B cell (primary cell): Measurements from ENCODE around the gene BRMS1. TPM values are rescaled to one million over a fixed set of nuclear protein-coding genes. Genes with fewer than 3 reads are reported as not detected.

Experiments
- ATAC-seq: fragments of 200-7000 bp; cut with Tn5 transposase; one replicate; pipeline ENCODE4 v1.10.0; 2021; ENCODE audit warnings: low read depth, mild to moderate bottlenecking, moderate number of reproducible peaks, moderate library complexity
- CTCF ChIA-PET: fragments of 350-600 bp; sonication (Branson Sonifier 250); formaldehyde crosslinking; loops from one replicate; lab custom pipeline; 2021; ENCODE audit warnings: antibody characterized with exemption, inconsistent platforms; lab: Charles Lee
- POLR2A ChIA-PET: fragments of 350-600 bp; sonication (Branson Sonifier 250); formaldehyde crosslinking; loops from one replicate; lab custom pipeline; 2021; ENCODE audit warnings: antibody characterized with exemption; lab: Charles Lee
- DNase-seq: peaks from one replicate; pipeline ENCODE4 v3.0.0; 2013
- H2AFZ ChIP-seq: 2 replicates; pipeline ENCODE4 v1.6.1; 2012; ENCODE audit warnings: mild to moderate bottlenecking, low read depth, low read length; ENCODE audit not compliant: insufficient read depth, poor library complexity, severe bottlenecking
- H3K27ac ChIP-seq, 2 donors: 1 replicate in 1 of 2; 2 replicates in 1 of 2; pipeline ENCODE4 v1.5.1; 2012 to 2013; ENCODE audit warnings: low read length in 2 of 2, mild to moderate bottlenecking in 2 of 2, moderate library complexity in 1 of 2
- H3K27me3 ChIP-seq, 4 experiments: fragments of 200-600 bp in 1 of 4; sonication (generic) in 1 of 4; replicated peaks in 1 of 4; 1 replicate in 2 of 4; 2 replicates in 2 of 4; pipeline versions ENCODE4 v1.6.1 to v1.7.0; 2013 to 2016; ENCODE audit warnings: low read length in 3 of 4, mild to moderate bottlenecking in 2 of 4, mixed read lengths in 1 of 4, moderate library complexity in 1 of 4; ENCODE audit not compliant: insufficient read depth in 4 of 4, control insufficient read depth in 3 of 4; ENCODE audit errors: control extremely low read depth in 1 of 4
- H3K36me3 ChIP-seq, 2 experiments: replicated peaks in 1 of 2; 1 replicate in 1 of 2; 2 replicates in 1 of 2; pipeline versions ENCODE4 v1.6.1 to v1.7.1; 2013; ENCODE audit warnings: low read length in 1 of 2; ENCODE audit not compliant: insufficient read depth in 2 of 2, control insufficient read depth in 1 of 2; ENCODE audit errors: control extremely low read depth in 1 of 2, extremely low read depth in 1 of 2
- H3K4me1 ChIP-seq, 2 donors: fragments of 200-600 bp in 1 of 2; sonication (generic) in 1 of 2; 1 replicate in 1 of 2; 2 replicates in 1 of 2; pipeline versions ENCODE4 v1.5.1 to v1.6.1; 2013 to 2017; ENCODE audit warnings: low read length in 2 of 2; ENCODE audit not compliant: control insufficient read depth in 2 of 2, insufficient read depth in 2 of 2
- H3K4me2 ChIP-seq: replicated peaks from 2 replicates; pipeline ENCODE3; 2012; ENCODE audit warnings: mild to moderate bottlenecking, low read depth, low read length; ENCODE audit not compliant: poor library complexity, severe bottlenecking
- H3K4me3 ChIP-seq, 5 experiments: fragments of 200-600 bp in 1 of 5; sonication (generic) in 1 of 5; 1 replicate in 3 of 5; 2 replicates in 2 of 5; pipeline versions ENCODE4 v1.5.1 to v1.7.0; 2011 to 2016; ENCODE audit warnings: low read length in 4 of 5, mild to moderate bottlenecking in 4 of 5, low read depth in 2 of 5, control low read depth in 1 of 5, moderate library complexity in 1 of 5; ENCODE audit not compliant: insufficient read depth in 1 of 5; ENCODE audit errors: control extremely low read depth in 1 of 5, extremely low read depth in 1 of 5
- H3K79me2 ChIP-seq: fragments of 200-600 bp; sonication (generic); one replicate; pipeline ENCODE4 v1.6.0; 2016; ENCODE audit warnings: low read length; ENCODE audit not compliant: control insufficient read depth, insufficient read depth
- H3K9ac ChIP-seq: fragments of 200-600 bp; sonication (generic); 2 replicates; pipeline ENCODE4 v1.6.1; 2017; ENCODE audit warnings: mild to moderate bottlenecking, low read length, moderate library complexity
- H3K9me3 ChIP-seq, 3 donors: one replicate each; pipeline versions ENCODE4 v1.6.1 to v1.7.1; 2013; ENCODE audit warnings: low read length in 2 of 3; ENCODE audit not compliant: control insufficient read depth in 2 of 3, insufficient read depth in 1 of 3; ENCODE audit errors: control extremely low read depth in 1 of 3
- H4K20me1 ChIP-seq: 2 replicates; pipeline ENCODE4 v1.6.0; 2012; ENCODE audit warnings: mild to moderate bottlenecking, low read length; ENCODE audit not compliant: insufficient read depth, control insufficient read depth, poor library complexity, severe bottlenecking
- H3K27ac Mint-ChIP-seq: one replicate; pipeline ENCODE4 v1.8.0; 2021; ENCODE audit warnings: mixed read lengths
- H3K27me3 Mint-ChIP-seq: one replicate; pipeline ENCODE4 v1.8.0; 2021; ENCODE audit warnings: mixed read lengths
- H3K4me1 Mint-ChIP-seq: one replicate; pipeline ENCODE4 v1.8.0; 2021; ENCODE audit warnings: mixed read lengths
- H3K4me3 Mint-ChIP-seq: one replicate; pipeline ENCODE4 v1.8.0; 2021; ENCODE audit warnings: mixed read lengths
- H3K9me3 Mint-ChIP-seq: one replicate; pipeline ENCODE4 v1.8.0; 2022; ENCODE audit warnings: mixed read lengths; ENCODE audit not compliant: insufficient read depth
- CTCF ChIP-seq: fragments of 200-600 bp; IDR thresholded peaks from one replicate; pipeline ENCODE4 v1.8.0; 2022; ENCODE audit warnings: antibody characterized with exemption, mild to moderate bottlenecking
- EZH2 ChIP-seq: IDR thresholded peaks from 2 replicates; pipeline ENCODE4 v1.6.1; 2012; ENCODE audit warnings: borderline replicate concordance, low read depth, mild to moderate bottlenecking, moderate library complexity, low read length; ENCODE audit not compliant: insufficient read depth, poor library complexity, severe bottlenecking
- WGBS: methylation state at CpG from one replicate; pipeline ENCODE4 v1.1.5; 2013; ENCODE audit warnings: missing lambda C conversion rate; ENCODE audit not compliant: insufficient coverage; 5-methylcytosine and 5-hydroxymethylcytosine counted together
- intact Hi-C: fragments of 100-400 bp; cut with micrococcal nuclease; formaldehyde crosslinking; loops from one replicate; pipeline ENCODE4 v1.10.0; 2022
- polyA plus RNA-seq: library from polyadenylated mRNA; depleted of rRNA; stranded (reverse); fragments of >200 nt; gene quantifications from 2 replicates; pipeline ENCODE4 v1.2.3, GENCODE V29; 2012
- total RNA-seq, 2 donors: library from RNA; stranded (reverse); fragments of 120-200 nt in 1 of 2; gene quantifications; 1 replicate in 1 of 2; 2 replicates in 1 of 2; pipeline versions ENCODE4 v1.2.3 to v1.2.4, GENCODE V29; 2013 to 2022

BRMS1 gene
- total and polyA plus RNA-seq, 2 donors (not counting 1 experiment from before 2014, with no cell fraction given) = 51.2 to 58.3 TPM

- H2AFZ ChIP-seq = peak overlapping the region; percentile 88
- WGBS = 2% methylated on average over 43 of the region's 52 CpGs
- H3K4me3 ChIP-seq = peak overlapping the region; percentile 30 to 72 (median 63)
- H3K79me2 ChIP-seq = no peaks in the 10 kb centered on the region
- ATAC-seq = peak; percentile 65
- H3K27me3 ChIP-seq = no peaks in the 10 kb centered on the region
- H4K20me1 ChIP-seq = no peaks in the 10 kb centered on the region
- Mint-ChIP-seq H3K27ac (peak overlapping the region; percentile 99), H3K9me3 (no peaks in the 10 kb centered on the region), H3K4me3 (peak overlapping the region; percentile 99), H3K4me1 (peaks cover 34% of the 10 kb centered on the region), H3K27me3 (peaks cover under 1% of the 10 kb centered on the region)
- H3K9me3 ChIP-seq = no peaks in the 10 kb centered on the region
- no peak for TF ChIP-seq CTCF
- no peak for TF ChIP-seq EZH2
- peak; percentile 97 for DNase-seq
- peak overlapping the region; percentile 80 to 88 for H3K27ac ChIP-seq
- H3K4me1 ChIP-seq = peaks cover 18 to 28% of the 10 kb centered on the region in 2 donors
- peak overlapping the region; percentile 89 for H3K4me2 ChIP-seq
- intact Hi-C loops = loop anchor here (1.0 to 2.0 kb wide), 9 partner anchors 16 to 366 kb away; partner anchors contain the start of genes BRMS1, PELI3, RAB1B and SLC29A2
- H3K9ac ChIP-seq = peak overlapping the region; percentile 75
- CTCF ChIA-PET = interaction anchor here (0.6 to 6.3 kb wide), 30 partner anchors 9 to 533 kb away, joined by 3 to 101 read pairs (median 8); partner anchors contain the start of genes B4GAT1, BRMS1, DPP3 and MRPL11
- POLR2A ChIA-PET = interaction anchor here (0.5 to 2.0 kb wide), 20 partner anchors 10 to 1048 kb away, joined by 3 to 12 read pairs (median 4); partner anchors contain the start of genes BRMS1, DPP3, FIBP and MRPL11
- no peaks in the 10 kb centered on the region for H3K36me3 ChIP-seq
Measured at GRCh38 chr11:66312549-66313320, 32.2 kb downstream of the BRMS1 start.
